ENCODE results near the gene C1orf141.

Gene C1orf141

DNA sequence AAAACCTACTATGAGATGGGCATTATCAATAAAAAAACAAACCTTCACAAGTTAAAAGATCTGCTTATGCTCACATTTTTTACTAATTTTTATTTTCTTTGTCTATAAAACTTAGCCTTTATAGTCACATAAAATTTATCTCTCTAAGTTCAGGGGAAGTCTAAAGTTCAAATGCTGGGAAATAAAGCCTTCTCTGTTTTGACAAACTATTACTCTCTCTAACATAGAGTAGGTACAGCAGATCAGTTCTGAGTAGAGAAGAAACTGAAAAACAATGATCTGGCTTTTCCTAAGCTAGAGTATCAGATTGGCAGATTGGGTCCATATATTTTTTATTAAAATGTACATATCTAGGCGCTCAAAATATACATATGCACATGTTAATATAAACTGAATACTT lies 31.2 kb downstream of the C1orf141 start:
- Histone ChIP-seq H3K36me3 (ENCODE audit: control insufficient read depth, insufficient read depth, low read length) (no peaks in the 10 kb centered on the region), H3K4me1 (no peaks in the 10 kb centered on the region), H3K79me2 (no peaks in the 10 kb centered on the region), H2AFZ (no peak overlapping the region), H3K4me3 (ENCODE audit: low read depth, low read length) (no peak overlapping the region), H3K4me2 (ENCODE audit: low read length) (no peak overlapping the region), H3K9ac (no peak overlapping the region), H3K27ac (no peak overlapping the region), H3K27me3 (ENCODE audit: control insufficient read depth, insufficient read depth, low read length) (no peaks in the 10 kb centered on the region), H3K9me3 (ENCODE audit: control insufficient read depth, low read length) (no peaks in the 10 kb centered on the region)
- TF ChIP-seq CTCF (IDR thresholded peaks at IDR 0.05): no peak

- Histone ChIP-seq H3K9ac (no peak overlapping the region), H2AFZ (no peak overlapping the region), H3K79me2 (no peaks in the 10 kb centered on the region), H3K9me3 (ENCODE audit: control insufficient read depth, low read length) (no peaks in the 10 kb centered on the region), H3K4me2 (ENCODE audit: low read length) (no peak overlapping the region), H3K27me3 (ENCODE audit: control insufficient read depth, insufficient read depth, low read length) (no peaks in the 10 kb centered on the region), H3K4me3 (ENCODE audit: low read depth, low read length) (no peak overlapping the region), H3K36me3 (ENCODE audit: control insufficient read depth, insufficient read depth, low read length) (no peaks in the 10 kb centered on the region), H3K4me1 (no peaks in the 10 kb centered on the region), H3K27ac (no peak overlapping the region)
- no peak for TF ChIP-seq CTCF (IDR thresholded peaks at IDR 0.05)
These were observed 33.9 kb downstream of the C1orf141 start for GRCh38 chr1:67100833-67101232.

DNA sequence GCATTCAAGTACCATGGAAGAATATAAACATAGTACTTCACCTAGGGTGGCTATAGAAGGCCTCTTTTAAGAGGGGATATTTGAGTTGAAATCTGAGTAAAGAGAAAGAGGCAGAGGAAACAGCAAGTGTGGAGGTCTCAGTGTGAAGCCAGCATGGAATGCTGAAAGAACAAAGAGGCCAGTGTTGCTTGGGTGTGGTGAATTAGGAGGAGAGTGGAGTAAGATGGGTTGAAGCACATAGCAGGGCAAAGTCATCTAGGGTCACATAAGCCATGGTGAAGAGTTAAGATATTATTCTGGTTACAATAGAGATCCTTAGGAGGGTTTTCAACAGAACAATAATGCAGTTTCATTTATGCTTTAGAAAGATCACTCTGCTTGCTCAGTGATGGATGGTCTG lies 37.5 kb downstream of the C1orf141 start:
- no peak for TF ChIP-seq CTCF (IDR thresholded peaks at IDR 0.05)
- Histone ChIP-seq H3K4me3 (ENCODE audit: low read depth, low read length) (no peak overlapping the region), H3K36me3 (ENCODE audit: control insufficient read depth, insufficient read depth, low read length) (no peaks in the 10 kb centered on the region), H2AFZ (no peak overlapping the region), H3K4me1 (no peaks in the 10 kb centered on the region), H3K79me2 (no peaks in the 10 kb centered on the region), H3K9me3 (ENCODE audit: control insufficient read depth, low read length) (no peaks in the 10 kb centered on the region), H3K9ac (no peak overlapping the region), H3K27ac (no peak overlapping the region), H3K4me2 (ENCODE audit: low read length) (no peak overlapping the region), H3K27me3 (ENCODE audit: control insufficient read depth, insufficient read depth, low read length) (no peaks in the 10 kb centered on the region)

GRCh38 chr1:67094191-67094590 lies 40.6 kb downstream of the C1orf141 start:
- Histone ChIP-seq H3K4me2 (ENCODE audit: low read length) (no peak overlapping the region), H2AFZ (no peak overlapping the region)
- no peak for TF ChIP-seq CTCF (IDR thresholded peaks at IDR 0.05)

DNA sequence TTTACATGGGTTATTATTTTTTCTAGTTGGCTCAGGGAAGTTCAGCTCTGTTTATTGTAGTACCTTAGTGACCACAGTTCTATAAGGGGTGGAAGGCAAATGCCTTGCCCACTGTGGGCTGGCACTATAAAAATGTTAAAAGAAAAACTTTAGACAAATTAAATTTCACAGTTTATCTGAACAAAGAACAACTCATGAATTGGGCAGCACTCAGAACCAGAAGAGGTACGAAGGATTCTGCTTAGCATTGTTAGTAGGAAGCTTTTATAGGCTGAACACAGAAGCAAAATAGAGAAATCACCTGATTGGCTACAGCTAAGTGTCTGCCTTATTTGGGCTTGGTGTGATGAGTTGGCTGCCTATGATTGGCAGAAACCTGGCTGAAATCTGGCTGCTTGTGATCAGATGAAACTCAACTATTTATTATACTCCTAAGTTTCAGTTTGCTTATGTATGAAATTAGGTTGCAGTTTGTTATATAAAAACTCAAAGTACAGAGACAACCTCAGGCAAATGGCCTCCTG lies 45.0 kb downstream of the C1orf141 start:
- no peak overlapping the region for H3K4me3 ChIP-seq (ENCODE audit: low read depth, low read length)
- no peaks in the 10 kb centered on the region for H3K79me2 ChIP-seq
- H3K27ac ChIP-seq: no peak overlapping the region
- no peaks in the 10 kb centered on the region for H3K36me3 ChIP-seq (ENCODE audit: control insufficient read depth, insufficient read depth, low read length)
- no peak overlapping the region for H3K9ac ChIP-seq
- no peaks in the 10 kb centered on the region for H3K27me3 ChIP-seq (ENCODE audit: control insufficient read depth, insufficient read depth, low read length)
- H3K4me1 ChIP-seq: no peaks in the 10 kb centered on the region
- no peak overlapping the region for H3K4me2 ChIP-seq (ENCODE audit: low read length)
- no peak overlapping the region for H2AFZ ChIP-seq
- no peaks in the 10 kb centered on the region for H3K9me3 ChIP-seq (ENCODE audit: control insufficient read depth, low read length)
- no peak for TF ChIP-seq CTCF (IDR thresholded peaks at IDR 0.05)

More at GRCh38 chr1:67094191-67094590, 40.6 kb downstream of the C1orf141 start:
- no peak overlapping the region for H3K9ac ChIP-seq
- no peaks in the 10 kb centered on the region for H3K36me3 ChIP-seq (ENCODE audit: control insufficient read depth, insufficient read depth, low read length)
- H3K79me2 ChIP-seq: no peaks in the 10 kb centered on the region
- H3K27me3 ChIP-seq (ENCODE audit: control insufficient read depth, insufficient read depth, low read length): no peaks in the 10 kb centered on the region
- no peaks in the 10 kb centered on the region for H3K9me3 ChIP-seq (ENCODE audit: control insufficient read depth, low read length)
- H3K4me3 ChIP-seq (ENCODE audit: low read depth, low read length): no peak overlapping the region
- H3K4me1 ChIP-seq: no peaks in the 10 kb centered on the region
- no peak overlapping the region for H3K27ac ChIP-seq
